ENCODE results near the gene SEMA6C.
A peak's percentile ranks its signal among the peaks of the same experiment; 100 is the strongest.
"Not testable (repeated sequence)": the region's sequence is repeated elsewhere in the genome, so short reads cannot be mapped to it uniquely, and the experiment has no call there.

SEMA6C gene

GRCh38 chr1:151189637-151190445 is 43.4 kb upstream of the SEMA6C start, which contains the start of gene VPS72:
TSS of gene VPS72 (minus strand) at chr1:151190197. CDS start at chr1:151190121, 76 bp downstream.
- Histone ChIP-seq H3K27me3 (replicated peaks) (no peaks in the 10 kb centered on the region), H3K36me3 (replicated peaks) (peaks cover 9% of the 10 kb centered on the region), H3K4me3 (ENCODE audit: low read depth, low read length) (peak within 1 kb of the TSS; percentile 93), H3K27ac (peak within 1 kb of the TSS; percentile 68)
- DNase-seq = peak; percentile 90
- in situ Hi-C loops (cut with HindIII; ENCODE audit: low pct_ligation_motif_present, low sequenced_read_pairs) = no loop called here
- no peak for TF ChIP-seq CTCF (IDR thresholded peaks at IDR 0.05; ENCODE audit: low read depth, low read length, missing control alignments)

- in situ Hi-C loops (cut with HindIII; ENCODE audit: low pct_ligation_motif_present, low sequenced_read_pairs); DNase-seq; H3K27me3 ChIP-seq (replicated peaks); H3K27ac ChIP-seq: not testable (repeated sequence)
- H3K4me3 ChIP-seq (ENCODE audit: low read depth, low read length) = peak overlapping the region; percentile 93
- peaks cover 18% of the 10 kb centered on the region for H3K36me3 ChIP-seq (replicated peaks)
Measured at GRCh38 chr1:151188667-151189066, 42.2 kb upstream of the SEMA6C start.

DNA sequence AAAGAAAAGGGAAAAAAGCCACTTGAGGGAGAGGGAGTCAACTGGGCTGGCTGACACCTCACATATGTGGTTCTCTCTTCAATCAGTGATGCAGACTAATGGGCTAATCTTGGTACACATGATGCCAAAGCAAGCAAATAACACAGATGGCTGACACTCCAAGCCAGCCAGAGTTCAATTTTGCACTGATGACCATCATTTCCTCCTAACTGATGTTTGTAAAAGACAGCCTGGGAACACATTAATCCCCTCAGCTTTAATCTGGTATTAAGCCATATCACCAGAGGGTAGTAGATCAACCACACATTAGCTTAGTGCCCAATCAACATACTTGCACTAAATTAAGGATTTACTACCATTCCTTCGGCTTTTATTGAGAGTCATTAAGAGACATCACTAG is 40.8 kb upstream of the SEMA6C start:
- TF ChIP-seq CTCF (IDR thresholded peaks at IDR 0.05; ENCODE audit: low read depth, low read length, missing control alignments) = no peak
- no peak for DNase-seq
- in situ Hi-C loops (cut with HindIII; ENCODE audit: low pct_ligation_motif_present, low sequenced_read_pairs) = no loop called here
- Histone ChIP-seq H3K27ac (no peak overlapping the region), H3K27me3 (replicated peaks) (no peaks in the 10 kb centered on the region), H3K36me3 (replicated peaks) (peaks cover 29% of the 10 kb centered on the region), H3K4me3 (ENCODE audit: low read depth, low read length) (no peak overlapping the region)

- DNase-seq = no peak
- no peak overlapping the region for H3K4me3 ChIP-seq (ENCODE audit: low read depth, low read length)
- no peak for TF ChIP-seq CTCF (IDR thresholded peaks at IDR 0.05; ENCODE audit: low read depth, low read length, missing control alignments)
- peaks cover 55% of the 10 kb centered on the region for H3K36me3 ChIP-seq (replicated peaks)
- no peaks in the 10 kb centered on the region for H3K27me3 ChIP-seq (replicated peaks)
- in situ Hi-C loops (cut with HindIII; ENCODE audit: low pct_ligation_motif_present, low sequenced_read_pairs) = no loop called here
- no peak overlapping the region for H3K27ac ChIP-seq
Measured at GRCh38 chr1:151184211-151184610, 37.8 kb upstream of the SEMA6C start.

- DNase-seq = no peak
- TF ChIP-seq CTCF (IDR thresholded peaks at IDR 0.05; ENCODE audit: low read depth, low read length, missing control alignments) = no peak
- Histone ChIP-seq H3K36me3 (replicated peaks) (peaks cover 49% of the 10 kb centered on the region), H3K27ac (no peak overlapping the region), H3K4me3 (ENCODE audit: low read depth, low read length) (no peak overlapping the region), H3K27me3 (replicated peaks) (no peaks in the 10 kb centered on the region)
- in situ Hi-C loops (cut with HindIII; ENCODE audit: low pct_ligation_motif_present, low sequenced_read_pairs) = no loop called here
Measured at GRCh38 chr1:151176514-151177045, 30.1 kb upstream of the SEMA6C start.

- DNase-seq = peak; percentile 19
- H3K27me3 ChIP-seq (replicated peaks) = no peaks in the 10 kb centered on the region
- peak; percentile 75 for TF ChIP-seq CTCF (IDR thresholded peaks at IDR 0.05; ENCODE audit: low read depth, low read length, missing control alignments)
- peaks cover 50% of the 10 kb centered on the region for H3K36me3 ChIP-seq (replicated peaks)
- H3K4me3 ChIP-seq (ENCODE audit: low read depth, low read length) = no peak within 1 kb of the TSS
- in situ Hi-C loops (cut with HindIII; ENCODE audit: low pct_ligation_motif_present, low sequenced_read_pairs) = no loop called here
- H3K27ac ChIP-seq = no peak within 1 kb of the TSS
Measured at GRCh38 chr1:151175863-151176262, 29.4 kb upstream of the SEMA6C start, which contains the start of gene TMOD4. TSS of gene TMOD4 (minus strand) at chr1:151175981. CDS start at chr1:151174875, 1,106 bp downstream.
